ENCODE measurements around the gene APRT.
"Not testable (repeated sequence)": the region's sequence is repeated elsewhere in the genome, so short reads cannot be mapped to it uniquely, and the experiment has no call there.

APRT gene

GRCh38 chr16:88778271-88778525 is 33.5 kb downstream of the APRT start:
- no peak overlapping the region for H3K4me3 ChIP-seq (ENCODE audit: low read length)
- no peak for TF ChIP-seq CTCF (IDR thresholded peaks at IDR 0.05; ENCODE audit: insufficient read depth, low read depth, low read length, missing control alignments)
- DNase-seq (ENCODE audit: low read depth), result no peak

GRCh38 chr16:88777471-88778270 is 34.1 kb downstream of the APRT start:
- TF ChIP-seq CTCF (IDR thresholded peaks at IDR 0.05; ENCODE audit: insufficient read depth, low read depth, low read length, missing control alignments), result no peak
- H3K4me3 ChIP-seq (ENCODE audit: low read length), result no peak overlapping the region
- no peak for DNase-seq (ENCODE audit: low read depth)

- no peak for DNase-seq (ENCODE audit: low read depth)
- no peak overlapping the region for H3K4me3 ChIP-seq (ENCODE audit: low read length)
- TF ChIP-seq CTCF (IDR thresholded peaks at IDR 0.05; ENCODE audit: insufficient read depth, low read depth, low read length, missing control alignments), result no peak
Measured at GRCh38 chr16:88775825-88776224, 35.9 kb downstream of the APRT start.

- H3K4me3 ChIP-seq (ENCODE audit: low read length), result no peak overlapping the region
- no peak for DNase-seq (ENCODE audit: low read depth)
- no peak for TF ChIP-seq CTCF (IDR thresholded peaks at IDR 0.05; ENCODE audit: insufficient read depth, low read depth, low read length, missing control alignments)
Measured at GRCh38 chr16:88774544-88775393, 37.0 kb downstream of the APRT start.

- TF ChIP-seq CTCF (IDR thresholded peaks at IDR 0.05; ENCODE audit: insufficient read depth, low read depth, low read length, missing control alignments), result no peak
- DNase-seq (ENCODE audit: low read depth), result no peak
- no peak overlapping the region for H3K4me3 ChIP-seq (ENCODE audit: low read length)
Measured at GRCh38 chr16:88773812-88774291, 37.9 kb downstream of the APRT start.

GRCh38 chr16:88772871-88773811 is 38.6 kb downstream of the APRT start:
- peak; percentile 60 for DNase-seq (ENCODE audit: low read depth)
- no peak overlapping the region for H3K4me3 ChIP-seq (ENCODE audit: low read length)
- no peak for TF ChIP-seq CTCF (IDR thresholded peaks at IDR 0.05; ENCODE audit: insufficient read depth, low read depth, low read length, missing control alignments)

GRCh38 chr16:88771781-88772180 is 39.9 kb downstream of the APRT start:
- DNase-seq (ENCODE audit: low read depth); H3K4me3 ChIP-seq (ENCODE audit: low read length): not testable (repeated sequence)

All from epithelial cell of esophagus (primary cell).